Putamen (tissue), 1 donor: ENCODE measurements around the gene RGS1.

ENCODE experiments used
- DNase-seq: peaks from one replicate; pipeline ENCODE4 v3.0.0-alpha.2; 2016; ENCODE audit warnings: low spot score

The RGS1 gene

GRCh38 chr1:192581131-192581927, 5.8 kb downstream of the RGS1 start:
- DNase-seq: no peak

DNA sequence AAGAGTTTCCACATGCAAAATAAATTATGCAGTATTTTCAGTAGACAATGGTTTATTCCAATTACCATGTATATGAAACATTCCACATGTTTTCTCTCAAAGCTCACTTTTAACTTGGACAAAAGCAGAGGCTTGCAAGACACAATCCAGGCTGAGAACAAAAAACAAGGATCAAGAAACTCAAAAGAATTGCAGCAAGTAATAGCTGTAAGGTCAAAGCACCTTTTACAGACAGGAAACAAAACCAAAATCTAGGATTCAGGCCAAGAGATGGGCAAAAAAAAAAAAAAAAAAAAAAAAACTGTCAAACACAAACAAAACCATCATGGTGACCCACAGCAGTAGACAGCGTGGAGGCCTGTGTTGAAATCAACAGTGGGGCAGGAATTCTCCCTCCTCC, 9.3 kb downstream of the RGS1 start:
- no peak for DNase-seq

- DNase-seq: no peak
Measured at GRCh38 chr1:192587386-192588266, 12.1 kb downstream of the RGS1 start.

DNA sequence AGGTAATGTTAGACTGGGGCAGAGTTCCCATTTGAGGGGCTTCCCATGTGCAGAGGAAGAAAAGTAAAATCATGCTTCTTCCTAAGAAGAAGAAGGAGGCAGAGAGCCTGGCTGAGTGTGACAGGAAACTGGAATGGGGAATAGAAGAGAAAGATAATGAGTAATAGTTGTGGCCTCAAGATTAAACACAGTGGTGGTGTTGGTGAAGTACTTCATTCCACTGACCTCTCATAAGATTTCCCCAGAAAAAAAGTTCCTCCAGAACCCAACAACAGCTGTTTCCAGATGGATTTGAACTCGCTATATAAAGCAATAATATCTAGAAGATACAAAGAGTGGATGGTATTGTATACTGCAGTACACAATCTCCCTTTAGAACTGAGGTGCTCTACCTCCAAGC, 13.0 kb downstream of the RGS1 start:
- DNase-seq: no peak

GRCh38 chr1:192589813-192590212, 14.2 kb downstream of the RGS1 start:
- DNase-seq: no peak

DNA sequence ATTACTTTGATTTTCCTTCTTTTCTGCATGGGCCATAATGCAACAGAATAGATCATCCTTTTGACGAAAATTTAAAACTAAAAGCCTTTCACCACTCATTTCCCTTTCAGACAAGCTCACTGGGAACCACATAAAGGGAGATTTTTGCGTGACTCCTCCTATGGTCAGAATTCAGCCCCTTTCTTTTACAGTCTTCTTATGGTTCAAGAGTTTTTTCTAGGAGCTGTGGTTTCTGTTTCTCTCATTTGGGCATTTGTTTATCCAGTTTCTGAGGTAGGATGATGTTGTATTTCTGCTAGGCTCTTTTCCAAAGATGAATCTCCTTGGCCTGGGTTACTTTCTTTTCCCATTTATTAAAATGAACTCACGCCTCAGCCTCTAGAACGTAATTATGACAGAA, 16.9 kb downstream of the RGS1 start:
- DNase-seq: no peak

DNA sequence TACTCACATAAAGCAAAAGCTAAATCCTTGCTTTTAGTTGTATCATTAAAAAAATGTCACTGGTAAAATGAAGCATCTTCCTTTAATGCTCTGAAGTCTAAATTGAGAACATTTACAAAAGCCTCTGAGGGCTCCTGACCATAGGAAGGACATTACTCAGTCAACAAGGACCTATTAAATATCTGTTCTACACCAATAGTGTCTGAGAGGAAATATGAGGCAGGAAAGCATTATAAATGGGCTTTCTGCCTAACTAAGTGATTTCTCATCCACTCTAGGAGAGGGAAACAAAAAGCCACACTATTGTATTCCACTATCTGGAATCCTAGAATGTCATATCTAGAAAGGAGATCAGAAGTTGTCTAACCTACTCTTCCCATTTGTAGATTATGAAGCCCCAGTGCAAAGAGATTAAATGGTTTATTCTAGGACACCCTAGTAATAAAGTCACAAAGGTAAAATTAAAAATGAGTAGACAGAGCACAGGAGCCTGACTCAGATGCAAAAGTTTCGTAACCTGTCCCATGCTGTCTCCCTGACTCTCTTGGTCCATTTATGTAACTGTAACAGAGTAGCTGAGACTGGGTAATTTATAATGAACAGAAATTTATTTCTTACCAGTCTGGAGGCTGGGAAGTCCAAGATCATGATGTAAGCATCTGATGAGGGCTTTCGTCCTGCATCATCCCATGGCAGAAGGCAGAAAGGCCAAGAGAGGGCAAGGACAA, 17.6 kb downstream of the RGS1 start:
- no peak for DNase-seq

GRCh38 chr1:192595299-192595698, 19.7 kb downstream of the RGS1 start:
- no peak for DNase-seq

- DNase-seq: no peak
Measured at GRCh38 chr1:192598589-192598988, 23.0 kb downstream of the RGS1 start.

DNA sequence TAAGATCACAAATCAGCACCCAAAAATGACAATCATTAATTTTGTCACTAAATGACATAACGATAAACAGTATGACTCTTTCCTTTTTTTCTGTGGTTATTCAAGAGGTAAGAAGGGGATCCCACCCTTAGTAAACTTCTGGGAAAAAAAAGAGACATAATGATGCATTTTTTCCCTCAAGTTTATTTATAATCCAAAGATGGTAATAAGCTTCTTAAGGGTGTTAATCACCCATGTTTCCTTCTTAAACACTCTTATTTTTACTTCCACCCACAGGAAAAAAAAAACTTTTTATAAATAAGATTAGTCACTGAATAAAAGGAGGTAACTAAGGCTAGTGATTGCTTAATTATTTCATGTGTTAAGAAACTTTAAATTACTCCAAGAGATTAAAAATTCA, 24.7 kb downstream of the RGS1 start:
- no peak for DNase-seq

DNA sequence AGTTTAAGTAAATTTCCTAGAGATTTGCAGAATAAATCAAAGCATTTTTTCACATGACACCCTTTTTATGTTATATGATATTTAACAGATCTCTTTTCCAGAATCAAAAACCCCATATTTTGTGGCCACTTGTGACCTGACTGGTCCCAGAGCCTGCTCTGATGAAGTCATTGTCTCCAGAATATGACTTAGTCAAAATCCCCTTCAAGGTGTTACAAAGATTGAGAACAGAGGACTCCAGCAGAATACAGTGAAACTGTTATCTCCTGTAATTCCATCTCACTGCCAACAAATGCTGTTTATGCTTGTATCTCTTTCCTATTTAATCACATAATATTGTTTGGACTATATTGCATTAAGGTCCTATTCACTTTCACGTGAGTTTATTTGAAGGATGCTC, 25.6 kb downstream of the RGS1 start:
- DNase-seq: no peak

GRCh38 chr1:192601567-192601966, 26.0 kb downstream of the RGS1 start:
- no peak for DNase-seq

DNA sequence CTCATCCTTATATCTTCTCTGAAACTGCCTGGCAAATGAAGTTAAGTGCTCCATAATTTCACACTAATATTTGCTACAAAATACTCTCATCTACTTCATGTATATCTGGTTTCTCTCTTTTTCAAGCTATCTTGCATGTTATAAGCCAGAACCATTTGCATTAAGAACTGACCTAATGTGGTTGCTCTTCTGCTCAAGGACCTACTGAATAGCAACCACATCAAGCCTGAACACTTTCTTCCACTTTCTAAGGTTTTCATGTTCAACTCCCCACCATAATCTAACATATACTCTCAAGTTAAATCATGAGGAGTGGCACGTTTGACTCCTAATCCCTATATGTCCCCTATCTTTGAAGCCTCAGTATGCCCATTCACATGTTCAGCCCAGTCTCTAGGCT, 27.2 kb downstream of the RGS1 start:
- DNase-seq: no peak

DNA sequence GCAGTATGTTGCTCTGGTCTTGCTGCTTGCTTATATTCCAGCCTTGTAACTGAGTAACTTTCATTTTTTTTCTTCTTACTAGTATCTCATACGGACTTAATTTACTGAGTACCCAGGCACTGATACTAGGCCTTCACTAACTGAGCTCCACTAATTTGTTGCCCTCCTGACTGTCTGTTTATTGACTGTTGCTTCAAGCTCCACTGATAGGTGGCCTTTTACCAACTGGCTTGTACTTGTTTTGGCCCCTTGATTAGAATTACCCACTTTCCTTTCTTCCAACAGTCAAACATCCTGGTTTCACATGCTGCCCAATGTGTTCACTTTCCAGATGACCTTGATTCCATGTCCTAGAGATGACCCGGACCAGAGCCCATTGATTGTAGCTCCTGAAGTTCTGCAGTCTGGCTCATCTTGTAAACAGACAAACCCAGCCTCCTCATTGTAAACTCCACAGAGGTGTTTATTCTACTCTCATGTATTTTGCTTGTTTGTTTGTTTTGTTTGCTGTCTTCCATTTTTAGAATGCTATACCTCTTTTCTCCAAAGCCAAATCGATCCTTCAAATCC, 27.7 kb downstream of the RGS1 start:
- no peak for DNase-seq

GRCh38 chr1:192604979-192605620, 29.5 kb downstream of the RGS1 start:
- DNase-seq: no peak

DNA sequence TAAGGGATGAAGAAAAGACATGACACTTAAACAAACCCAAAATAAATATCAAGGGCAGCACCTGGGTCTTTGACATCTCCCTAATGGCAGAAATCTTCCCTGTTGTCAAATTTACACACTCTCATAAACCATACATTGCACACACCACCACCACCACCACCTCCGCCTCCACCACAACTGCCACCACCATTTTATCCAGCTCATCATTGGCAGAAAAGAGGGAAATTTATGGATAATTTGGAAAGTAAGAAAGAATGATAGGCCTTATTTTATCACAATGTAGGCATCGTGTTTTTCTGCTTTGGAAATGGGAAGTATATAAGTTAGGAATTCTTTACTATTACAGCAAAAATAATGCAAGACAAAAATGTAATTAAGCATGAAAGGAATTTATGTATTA, 33.1 kb downstream of the RGS1 start:
- no peak for DNase-seq

- DNase-seq: peak; percentile 11
Measured at GRCh38 chr1:192609110-192610079, 33.8 kb downstream of the RGS1 start.

GRCh38 chr1:192610112-192610889, 34.7 kb downstream of the RGS1 start:
- no peak for DNase-seq

- no peak for DNase-seq
Measured at GRCh38 chr1:192615055-192615454, 39.5 kb downstream of the RGS1 start.
